GM12878 (cell line): ENCODE data around the gene FAHD2A. TPM values are rescaled to one million over a fixed set of nuclear protein-coding genes. Genes with fewer than 3 reads are reported as not detected.
"Not testable (repeated sequence)": the region's sequence is repeated elsewhere in the genome, so short reads cannot be mapped to it uniquely, and the experiment has no call there.

Experiments used
- ATAC-seq: fragments of 200-7000 bp; cut with Tn5 transposase; 3 replicates; pipeline ENCODE4 v1.9.1; 2020; ENCODE audit warnings: mild to moderate bottlenecking, moderate library complexity
- BruUV-seq: library from RNA; stranded (reverse); fragments of 400-500 nt; replicated peaks from 2 replicates; lab custom pipeline; 2021; lab: Mats Ljungman, UMichigan
- CTCF ChIA-PET: fragments of 300-600 bp; sonication (Branson Sonifier 250); formaldehyde crosslinking; extraction: SDS; loops from one replicate; lab custom pipeline; 2021; ENCODE audit warnings: inconsistent platforms; lab: Yijun Ruan, JAX
- POLR2A ChIA-PET: fragments of 350-600 bp; formaldehyde crosslinking; extraction: SDS; loops from one replicate; lab custom pipeline; 2021; ENCODE audit warnings: inconsistent platforms; lab: Charles Lee
- RAD21 ChIA-PET: fragments of 300-600 bp; sonication (Branson Sonifier 250); formaldehyde crosslinking; loops from one replicate; lab custom pipeline; 2023; ENCODE audit warnings: antibody characterized with exemption; ENCODE audit not compliant: unreplicated experiment; lab: Charles Lee
- SMC1A ChIA-PET: fragments of 300-600 bp; sonication (Branson Sonifier 250); formaldehyde crosslinking; loops from one replicate; lab custom pipeline; 2023; ENCODE audit not compliant: unreplicated experiment, uncharacterized antibody; lab: Charles Lee
- DNase-seq: peaks from one replicate; pipeline ENCODE4 v3.0.0-alpha.2; 2011; ENCODE audit warnings: low read depth, low spot score
- FAIRE-seq: peaks from 3 replicates; lab custom pipeline; 2011; peaks lifted over from hg19 to GRCh38; lab: Jason Lieb, UNC
- H2AFZ ChIP-seq: 2 replicates; pipeline ENCODE4 v1.6.0; 2011; ENCODE audit warnings: low read depth, low read length, control low read depth; ENCODE audit not compliant: control insufficient read depth
- H3K27ac ChIP-seq: 2 replicates; pipeline ENCODE4 v1.5.1; 2011; ENCODE audit warnings: control low read depth; ENCODE audit not compliant: control insufficient read depth, insufficient read depth
- H3K27me3 ChIP-seq, 2 experiments: replicated peaks in 1 of 2; 2 replicates each; pipeline versions ENCODE4 v1.6.0 to v1.6.1; 2011; ENCODE audit warnings: low read length in 1 of 2; ENCODE audit not compliant: control insufficient read depth in 2 of 2, insufficient read depth in 2 of 2
- H3K36me3 ChIP-seq, 2 experiments: 2 replicates each; pipeline ENCODE4 v1.5.1; 2011; ENCODE audit warnings: low read length in 1 of 2; ENCODE audit not compliant: control insufficient read depth in 2 of 2, insufficient read depth in 2 of 2
- H3K4me1 ChIP-seq: 2 replicates; pipeline ENCODE4 v1.6.1; 2011; ENCODE audit warnings: mild to moderate bottlenecking, low read length, moderate library complexity, mixed read lengths; ENCODE audit not compliant: control insufficient read depth, insufficient read depth
- H3K4me2 ChIP-seq: 2 replicates; pipeline ENCODE4 v1.6.0; 2011; ENCODE audit warnings: control low read depth; ENCODE audit not compliant: control insufficient read depth, insufficient read depth
- H3K4me3 ChIP-seq: fragments of 200-600 bp; sonication (generic); 2 replicates; pipeline ENCODE4 v1.5.1; 2016
- H3K79me2 ChIP-seq: 2 replicates; pipeline ENCODE4 v1.6.0; 2011; ENCODE audit warnings: low read length; ENCODE audit not compliant: control insufficient read depth, insufficient read depth
- H3K9ac ChIP-seq: 2 replicates; pipeline ENCODE4 v1.8.0; 2011; ENCODE audit warnings: low read length, control low read depth, mixed read lengths; ENCODE audit not compliant: control insufficient read depth, insufficient read depth
- H3K9me3 ChIP-seq: replicated peaks from 3 replicates; pipeline ENCODE4 v1.5.1; 2011; ENCODE audit warnings: mild to moderate bottlenecking, low read length; ENCODE audit not compliant: control insufficient read depth, insufficient read depth
- H4K20me1 ChIP-seq: 2 replicates; pipeline ENCODE4 v1.6.0; 2011; ENCODE audit not compliant: control insufficient read depth, insufficient read depth
- ASH2L ChIP-seq: fragments of 300-600, 200-600 bp; sonication (generic); IDR thresholded peaks from 2 replicates; pipeline ENCODE4 v1.6.1; 2017; ENCODE audit warnings: low read depth, mild to moderate bottlenecking, borderline replicate concordance
- CHD2 ChIP-seq: IDR thresholded peaks from 2 replicates; pipeline ENCODE4 v1.6.1; 2011; ENCODE audit warnings: low read depth, low read length, improper control_type of control experiment, borderline replicate concordance
- FOS ChIP-seq: IDR thresholded peaks from 3 replicates; pipeline ENCODE4 v1.6.1; 2011; ENCODE audit warnings: borderline replicate concordance; ENCODE audit not compliant: insufficient read length; ENCODE audit errors: extremely low read depth
- GABPA ChIP-seq: IDR thresholded peaks from 2 replicates; pipeline ENCODE4 v1.6.1; 2014; ENCODE audit warnings: antibody characterized with exemption, low read depth, mild to moderate bottlenecking, inconsistent platforms
- HDGF ChIP-seq: fragments of 450-650 bp; IDR thresholded peaks from 2 replicates; pipeline ENCODE4 v1.6.1; 2016; ENCODE audit warnings: antibody characterized with exemption
- IKZF2 ChIP-seq, 2 experiments: fragments of 450-650 bp; IDR thresholded peaks; 2 replicates each; pipeline ENCODE4 v1.6.1; 2017; ENCODE audit warnings: mild to moderate bottlenecking in 2 of 2, moderate library complexity in 2 of 2
- SMC3 ChIP-seq: IDR thresholded peaks from 2 replicates; pipeline ENCODE4 v1.6.1; 2011; ENCODE audit warnings: low read length, improper control_type of control experiment, borderline replicate concordance
- TARDBP ChIP-seq: IDR thresholded peaks from 2 replicates; pipeline ENCODE4 v1.6.1; 2016; ENCODE audit warnings: borderline replicate concordance
- ZBED1 ChIP-seq: IDR thresholded peaks from 2 replicates; pipeline ENCODE4 v1.6.1; 2016; ENCODE audit warnings: borderline replicate concordance
- WGBS: methylation state at CpG from one replicate; pipeline ENCODE4 v1.1.6; 2016; ENCODE audit warnings: low lambda C conversion rate; ENCODE audit not compliant: insufficient replicate concordance, insufficient coverage; ENCODE audit errors: missing lambda C conversion rate; 5-methylcytosine and 5-hydroxymethylcytosine counted together
- in situ Hi-C: fragments of 300-500 bp; cut with MboI; formaldehyde crosslinking; loops from 9 replicates; pipeline ENCODE4 v1.14.3; 2018; ENCODE audit warnings: mixed read lengths
- intact Hi-C: fragments of 100-400 bp; cut with micrococcal nuclease; formaldehyde crosslinking; loops from one replicate; pipeline ENCODE4 v1.14.2; 2022; ENCODE audit not compliant: unreplicated experiment
- polyA plus RNA-seq, 11 experiments: library from polyadenylated mRNA; depleted of rRNA in 4 of 11; unstranded in 6 of 11; stranded (reverse) in 5 of 11; fragments of >200 nt; fragmentation: Nextera tagmentation in 4 of 11; fragmentation: Illumina TruSeq in 1 of 11; extraction: Ambion mirVana in 4 of 11; extraction: Trizol in 1 of 11; gene quantifications; 1 replicate in 1 of 11; 2 replicates in 10 of 11; pipeline versions ENCODE4 v1.2.1 to v1.2.3, GENCODE V29; 2011 to 2016; ENCODE audit warnings: inconsistent platforms in 2 of 11, missing spikeins in 2 of 11, low read depth in 1 of 11
- total RNA-seq, 4 experiments: library from RNA; depleted of rRNA in 3 of 4; stranded (reverse); fragments of >200 nt in 3 of 4; fragmentation: Illumina TruSeq in 1 of 4; extraction: Trizol in 1 of 4; gene quantifications; 2 replicates each; pipeline versions ENCODE4 v1.2.1 to v1.2.3, GENCODE V29; 2013 to 2021
- TF ChIP-seq, protein P1 (sequence below): IDR thresholded peaks from 2 replicates; pipeline ENCODE4 v1.6.1; 2012; ENCODE audit warnings: low read depth, low read length, improper control_type of control experiment

The FAHD2A gene
- total and polyA plus RNA-seq, 10 of the 15 experiments (the other 5 are each of a cell fraction or from before 2014, with no cell fraction given), result 11.2 to 38.2 (median 25.1) TPM

DNA sequence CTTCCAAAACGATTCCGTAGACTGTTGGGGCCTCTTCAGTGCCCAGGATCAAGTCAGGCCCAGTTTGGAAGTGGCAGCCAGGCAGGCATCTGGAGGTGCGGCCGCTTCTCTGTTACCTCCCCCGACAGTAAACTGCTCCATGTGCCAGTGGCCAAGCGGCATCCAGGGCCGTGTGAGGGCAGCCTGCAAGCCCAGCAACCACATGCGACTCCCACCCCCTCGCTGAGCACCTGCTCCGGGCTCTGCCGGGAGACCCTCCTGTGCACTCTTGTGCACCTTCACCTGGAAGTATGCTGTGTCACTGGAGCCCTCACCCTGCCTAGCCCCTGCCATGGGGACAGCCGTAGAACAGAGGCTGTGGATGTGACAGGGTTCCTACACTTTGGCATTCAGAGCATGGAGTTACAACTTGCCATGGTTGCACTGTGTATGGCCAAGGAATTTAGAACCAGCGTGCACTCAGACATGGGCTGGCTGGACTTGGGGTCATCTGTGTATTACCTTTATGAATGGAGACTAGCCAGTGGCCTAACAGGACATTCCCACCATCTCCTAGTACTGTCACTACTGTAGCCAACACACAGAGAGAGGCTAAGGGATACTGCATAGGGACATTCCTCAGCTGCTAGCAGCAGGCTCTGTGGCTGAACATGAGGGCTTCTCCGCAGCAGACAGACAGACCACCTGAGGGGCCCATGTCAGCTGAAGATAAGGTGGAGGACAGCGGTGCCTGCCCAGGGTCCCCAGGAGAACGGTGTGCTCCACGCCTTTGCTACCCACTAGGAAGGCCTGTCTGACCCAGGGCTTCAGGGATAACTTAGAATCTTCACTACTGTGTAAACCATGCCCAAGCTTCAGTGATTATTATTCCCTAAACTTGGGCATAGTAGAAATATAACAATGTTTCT, 25.0 kb upstream of the FAHD2A start:
- Histone ChIP-seq H4K20me1 (no peaks in the 10 kb centered on the region), H3K79me2 (no peaks in the 10 kb centered on the region), H3K27me3 (peaks cover 0 to 1% of the 10 kb centered on the region in 2 experiments; a peak in 1 of 4 replicates), H2AFZ (no peak overlapping the region), H3K36me3 (no peaks in the 10 kb centered on the region), H3K4me2 (no peak overlapping the region), H3K4me1 (no peaks in the 10 kb centered on the region), H3K9me3 (no peaks in the 10 kb centered on the region), H3K4me3 (no peak overlapping the region), H3K27ac (no peak overlapping the region), H3K9ac (no peak overlapping the region)
- FAIRE-seq (no peak), DNase-seq (no peak), ATAC-seq (no peak)
- in situ Hi-C loops, result no loop called here
- intact Hi-C loops, result no loop called here
- WGBS, result 44% methylated on average over 17 of the region's 17 CpGs
- POLR2A ChIA-PET, result no interaction called here
- RAD21 ChIA-PET, result no interaction called here
- no TSS peak for BruUV-seq
- SMC1A ChIA-PET, result no interaction called here
- TF ChIP-seq ASH2L (no peak), HDGF (no peak), FOS (no peak), CHD2 (no peak), SMC3 (no peak), IKZF2 (IDR thresholded peaks at IDR 0.05) (no peak), GABPA (no peak), TARDBP (no peak), ZBED1 (no peak)
- TF ChIP-seq, protein P1, sequence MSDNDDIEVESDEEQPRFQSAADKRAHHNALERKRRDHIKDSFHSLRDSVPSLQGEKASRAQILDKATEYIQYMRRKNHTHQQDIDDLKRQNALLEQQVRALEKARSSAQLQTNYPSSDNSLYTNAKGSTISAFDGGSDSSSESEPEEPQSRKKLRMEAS, result no peak
- CTCF ChIA-PET, result interaction anchor here (1.6 kb wide), 1 partner anchor 10 kb away, joined by 5 read pairs; no protein-coding TSS in a partner anchor

DNA sequence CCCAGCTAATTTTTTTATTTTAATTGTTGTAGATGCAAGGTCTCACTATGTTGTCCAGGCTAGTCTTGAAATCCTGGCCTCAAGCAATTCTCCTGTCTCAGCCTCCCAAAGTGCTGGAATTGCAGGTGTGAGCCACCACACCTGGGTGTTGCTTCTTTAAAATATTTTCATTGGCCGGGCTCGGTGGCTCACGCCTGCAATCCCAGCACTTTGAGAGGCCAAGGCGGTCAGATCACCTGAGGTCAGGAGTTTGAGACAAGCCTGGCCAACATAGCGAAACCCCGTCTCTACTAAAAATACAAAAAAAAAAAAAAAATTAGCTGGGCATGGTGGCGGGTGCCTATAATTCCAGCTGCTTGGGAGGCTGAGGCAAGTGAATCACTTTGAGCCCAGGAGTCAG, 24.2 kb upstream of the FAHD2A start:
- H3K4me1 ChIP-seq, H4K20me1 ChIP-seq, H3K9me3 ChIP-seq, H3K36me3 ChIP-seq, H3K79me2 ChIP-seq, H3K4me3 ChIP-seq, H3K27me3 ChIP-seq, in situ Hi-C loops, H3K4me2 ChIP-seq, H3K9ac ChIP-seq, intact Hi-C loops, H2AFZ ChIP-seq, FAIRE-seq, ATAC-seq, H3K27ac ChIP-seq, RAD21 ChIA-PET, POLR2A ChIA-PET, SMC1A ChIA-PET, BruUV-seq, DNase-seq: not testable (repeated sequence)
- 49% methylated on average over 5 of the region's 7 CpGs for WGBS
- CTCF ChIA-PET, result interaction anchor here (1.6 kb wide), 1 partner anchor 9 kb away, joined by 5 read pairs; no protein-coding TSS in a partner anchor
